GM11168 (cell line): ENCODE results near the gene SHFL.

ENCODE experiments used
- in situ Hi-C: fragments of 300-500 bp; cut with MboI; formaldehyde crosslinking; loops from one replicate; pipeline ENCODE4 v1.12.0; 2022; ENCODE audit warnings: low sequenced_read_pairs; ENCODE audit not compliant: unreplicated experiment

Gene SHFL

DNA sequence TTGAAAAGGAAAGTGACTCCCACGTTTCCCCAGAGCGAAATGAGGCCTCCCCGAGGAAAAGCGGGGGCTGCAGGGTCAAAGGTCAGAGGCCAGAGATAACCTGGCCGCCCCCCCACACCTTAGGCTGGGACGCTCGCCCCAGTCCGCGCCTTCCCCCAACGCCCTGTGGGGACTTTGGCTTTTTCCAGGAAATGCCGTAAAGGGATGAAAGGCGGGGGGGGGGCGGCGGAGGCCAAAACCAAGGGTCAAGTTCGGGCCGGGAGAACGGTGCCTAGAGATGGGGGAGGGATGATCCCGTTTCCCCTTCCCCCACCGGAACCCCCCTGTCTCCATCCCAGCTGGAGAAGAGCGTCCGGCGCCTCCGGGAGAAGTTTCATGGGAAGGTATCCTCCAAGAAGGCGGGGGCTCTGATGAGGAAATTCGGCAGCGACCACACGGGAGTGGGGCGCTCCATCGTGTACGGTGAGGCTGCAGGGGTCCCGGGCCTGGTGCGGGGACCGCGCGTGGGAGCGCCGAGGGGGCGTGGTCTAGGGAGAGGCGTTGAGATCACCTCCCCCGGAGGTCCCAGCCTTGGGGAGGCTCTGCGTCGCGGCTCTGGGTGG is 575 bp downstream of the SHFL start:
- in situ Hi-C loops: no loop called here

DNA sequence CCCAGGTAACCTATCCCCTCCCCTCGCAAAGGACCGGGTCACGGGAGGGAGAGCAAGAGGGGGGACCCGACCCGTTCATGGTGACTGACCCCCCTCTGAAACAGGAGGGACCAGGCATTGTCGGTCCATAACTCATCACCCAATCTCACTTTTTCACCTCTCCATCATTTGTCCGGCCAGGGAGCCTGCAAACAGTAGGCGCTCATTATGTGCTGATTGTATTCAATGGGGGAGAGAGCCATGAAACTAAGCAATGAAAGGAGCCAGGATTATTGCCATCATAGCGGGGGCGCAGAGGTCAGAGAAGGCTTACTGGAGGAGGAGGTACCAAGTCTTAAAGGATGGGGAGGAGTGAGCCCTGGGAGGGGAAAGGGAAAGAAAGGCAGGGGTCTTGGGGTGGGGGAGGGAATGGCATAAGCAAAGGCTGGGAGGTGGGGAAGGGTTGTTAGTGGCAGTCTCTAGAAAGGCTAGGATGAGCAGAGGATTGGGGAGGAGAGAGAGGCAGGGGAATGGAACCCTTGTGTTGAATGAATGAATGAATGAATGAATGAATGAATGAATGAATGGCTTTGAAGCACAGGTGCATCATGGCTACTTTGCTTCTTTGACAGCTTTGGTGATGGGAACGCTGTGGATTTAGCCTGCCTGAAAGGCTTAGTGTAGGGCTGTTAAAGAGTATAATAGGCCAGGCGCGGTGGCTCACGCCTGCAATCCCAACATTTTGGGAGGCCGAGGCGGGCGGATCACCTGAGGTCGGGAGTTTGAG is 1.4 kb downstream of the SHFL start:
- in situ Hi-C loops: no loop called here

DNA sequence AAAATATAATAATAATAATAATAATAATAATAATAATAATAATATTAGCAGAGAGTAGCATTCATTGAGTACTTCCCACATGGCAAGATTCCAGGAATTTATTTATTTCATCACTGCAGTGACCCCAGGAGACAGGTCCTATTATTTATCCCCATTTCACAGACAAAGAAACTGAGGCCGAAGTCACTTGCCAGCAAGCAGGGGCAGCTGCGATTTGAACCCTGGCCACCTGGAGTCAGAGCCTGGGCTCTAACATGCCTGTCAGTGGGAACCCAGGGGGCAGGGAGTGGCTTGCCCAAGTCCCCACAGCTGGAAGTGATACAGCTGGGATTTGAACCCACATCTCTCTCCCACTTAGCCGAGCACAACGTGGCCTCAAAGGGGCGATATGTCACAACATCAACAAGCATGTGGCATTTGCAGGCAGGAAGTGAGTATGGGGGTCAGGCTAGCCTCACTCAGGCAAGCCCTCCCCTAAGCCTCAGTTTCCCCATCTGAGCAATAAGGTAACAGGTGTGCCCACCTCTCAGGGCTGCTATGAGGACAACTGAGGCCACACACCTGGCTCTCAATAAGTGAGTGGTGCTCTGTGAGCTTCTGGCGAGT is 2.9 kb downstream of the SHFL start:
- in situ Hi-C loops: no loop called here

GRCh38 chr19:10089801-10090375 is 3.8 kb downstream of the SHFL start:
- in situ Hi-C loops: no loop called here

GRCh38 chr19:10091370-10091687 is 5.2 kb downstream of the SHFL start:
- in situ Hi-C loops: no loop called here

DNA sequence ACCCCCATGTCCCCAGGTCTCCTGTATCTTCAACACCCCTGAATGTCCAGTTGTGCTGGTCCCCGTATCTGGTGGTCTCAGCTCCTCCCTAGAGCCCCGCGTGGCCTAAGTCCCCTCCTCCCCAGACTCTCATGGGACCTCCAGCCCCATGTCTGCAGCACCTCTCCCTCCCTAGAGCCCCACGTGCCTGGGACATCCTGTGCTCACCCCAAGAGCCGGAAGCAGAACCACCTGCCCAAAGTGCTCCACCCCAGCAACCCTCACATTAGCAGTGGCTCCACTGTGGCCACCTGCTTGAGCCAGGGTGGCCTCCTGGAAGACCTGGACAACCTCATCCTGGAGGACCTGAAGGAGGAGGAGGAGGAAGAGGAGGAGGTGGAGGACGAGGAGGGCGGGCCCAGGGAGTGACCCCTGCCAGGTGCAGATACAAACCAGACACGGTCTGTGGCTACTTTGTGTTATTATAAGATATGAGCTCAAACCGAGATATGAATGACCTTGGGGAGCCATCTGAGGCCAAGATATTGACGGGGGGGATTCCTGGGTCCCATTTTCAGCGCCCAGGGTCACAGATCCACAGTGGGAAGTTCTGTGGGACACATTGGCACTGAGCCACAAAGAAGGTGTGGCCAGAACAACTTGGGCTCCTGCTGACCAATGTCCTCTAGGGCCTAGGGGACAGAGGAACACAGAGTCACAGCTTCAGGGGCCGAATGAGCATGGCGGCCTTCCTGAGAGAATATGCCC is 6.0 kb downstream of the SHFL start:
- in situ Hi-C loops: no loop called here

- in situ Hi-C loops: no loop called here
Observed at GRCh38 chr19:10092648-10093294, 6.7 kb downstream of the SHFL start.

DNA sequence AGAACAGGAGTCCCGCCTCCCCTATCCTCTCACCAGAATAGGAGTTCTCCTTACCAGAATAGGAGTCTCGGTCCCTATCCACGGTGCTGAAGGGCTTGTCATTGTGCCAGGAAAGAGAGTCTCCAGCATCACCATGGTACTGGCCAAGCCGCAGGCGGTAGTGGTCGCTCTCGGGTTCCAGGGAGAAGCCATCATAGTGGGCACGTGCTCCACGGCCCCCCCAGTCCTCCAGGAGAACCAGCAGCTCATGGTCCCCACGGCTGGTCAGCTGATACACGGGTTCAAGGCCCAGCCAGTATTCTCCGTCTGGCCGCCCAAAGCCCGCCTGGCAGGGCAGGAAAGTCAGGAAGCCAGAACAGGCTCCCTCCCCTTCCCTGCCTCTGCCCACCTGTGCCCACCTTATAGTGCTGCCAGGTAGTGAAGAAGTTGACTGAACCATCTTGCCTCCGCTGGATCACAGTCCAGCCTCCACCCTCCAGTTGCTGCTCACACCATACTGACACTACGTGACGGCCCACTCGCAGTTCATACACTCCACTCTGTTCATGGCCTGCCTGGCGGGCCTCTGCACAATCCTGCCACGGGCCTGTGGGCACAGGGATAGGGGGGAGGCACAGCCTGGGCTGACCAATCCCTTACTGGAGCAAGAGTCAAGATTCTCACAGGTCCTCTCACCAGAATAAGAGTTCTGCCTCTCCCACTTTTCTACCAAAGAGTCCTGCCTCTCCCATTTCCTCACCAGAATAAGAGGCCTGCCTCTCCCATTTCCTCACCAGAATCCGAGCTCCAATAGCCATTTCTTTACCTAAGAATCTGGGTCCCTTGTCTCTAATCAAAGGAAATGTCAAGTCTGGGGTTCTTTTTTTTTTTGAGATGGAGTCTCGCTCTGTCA is 7.4 kb downstream of the SHFL start:
- in situ Hi-C loops: no loop called here

DNA sequence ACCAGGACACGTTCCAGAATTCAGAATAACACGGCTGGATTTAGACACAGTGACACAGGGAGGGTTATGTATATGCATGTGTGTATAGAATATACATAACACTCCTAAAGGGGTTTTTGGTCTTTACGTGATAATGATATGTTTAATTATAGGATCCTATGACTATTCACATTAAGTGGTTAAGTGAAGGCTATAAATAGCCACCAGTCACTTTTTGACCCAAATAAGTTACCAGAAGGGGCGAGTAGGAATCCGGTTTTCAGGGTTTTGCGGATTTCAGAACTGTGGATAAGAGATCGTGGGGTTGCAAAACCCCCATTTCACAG is 9.5 kb downstream of the SHFL start:
- in situ Hi-C loops: no loop called here

GRCh38 chr19:10095948-10096614 is 10.0 kb downstream of the SHFL start:
- in situ Hi-C loops: no loop called here

DNA sequence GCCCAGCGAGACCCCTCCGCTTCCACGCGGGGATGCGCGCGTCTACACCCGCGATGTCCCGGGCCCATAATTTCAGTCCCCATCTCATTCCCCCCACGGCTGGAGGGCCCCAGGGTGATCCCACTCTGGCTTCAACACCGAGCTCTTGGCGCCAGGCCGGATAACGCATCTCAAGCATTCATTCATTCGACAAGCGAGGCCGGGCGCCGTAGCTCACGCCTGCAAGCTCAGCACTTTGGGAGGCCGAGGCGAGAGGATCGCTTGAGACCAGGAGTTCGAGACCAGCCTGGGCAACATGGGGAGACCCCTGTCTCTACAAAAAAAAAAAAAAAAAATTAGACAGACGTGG is 10.5 kb downstream of the SHFL start:
- in situ Hi-C loops: no loop called here

DNA sequence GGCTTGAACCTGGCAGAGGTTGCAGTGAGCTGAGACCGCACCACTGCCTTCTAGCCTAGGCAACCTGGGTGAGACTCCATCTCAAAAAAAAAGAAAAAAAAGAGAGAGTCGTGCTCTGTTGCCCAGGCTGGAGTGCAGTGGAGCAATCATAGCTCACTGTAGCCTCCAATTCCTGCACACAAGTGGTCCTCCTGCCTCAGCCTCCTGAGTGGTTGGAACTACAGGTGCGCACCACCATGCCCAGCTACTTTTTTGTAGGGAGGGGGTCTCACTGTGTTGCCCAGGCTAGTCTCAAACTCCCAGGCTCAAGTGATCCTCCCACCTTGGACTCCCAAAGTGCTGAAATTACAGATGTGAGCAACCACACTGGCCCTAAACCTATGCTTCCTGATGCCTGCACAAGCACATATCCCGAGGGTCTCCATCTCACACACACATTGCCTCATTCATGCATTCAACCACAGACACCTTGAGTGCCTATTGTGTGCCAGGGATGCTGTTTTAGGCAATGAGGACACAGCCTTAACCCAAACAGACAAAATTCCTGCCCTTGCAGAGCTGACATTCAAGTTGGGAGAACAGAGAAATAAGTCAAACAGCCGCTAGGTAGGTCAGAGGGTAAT is 14.2 kb downstream of the SHFL start:
- in situ Hi-C loops: no loop called here

- in situ Hi-C loops: no loop called here
Observed at GRCh38 chr19:10102787-10103236, 16.7 kb downstream of the SHFL start.

DNA sequence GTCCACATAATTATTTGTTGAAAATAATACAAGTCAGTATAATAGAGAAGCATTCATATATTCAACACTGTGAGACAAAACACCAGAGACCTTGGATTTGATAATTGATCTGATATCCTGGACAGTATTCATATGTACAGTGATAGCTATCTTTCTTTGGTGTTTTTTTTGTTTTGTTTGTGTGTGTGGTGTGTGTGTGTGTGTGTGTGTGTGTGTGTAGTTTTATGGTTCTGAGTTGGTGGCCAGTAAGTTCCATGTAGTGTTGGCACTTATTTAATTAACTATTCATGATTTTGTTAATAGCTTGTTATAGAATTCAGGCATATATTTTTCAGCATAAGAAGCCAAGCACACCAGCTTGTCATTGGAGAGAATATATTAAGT is 18.0 kb downstream of the SHFL start:
- in situ Hi-C loops: no loop called here

GRCh38 chr19:10104665-10105508 is 18.8 kb downstream of the SHFL start:
- in situ Hi-C loops: no loop called here

GRCh38 chr19:10105509-10106099 is 19.5 kb downstream of the SHFL start:
- in situ Hi-C loops: no loop called here
